DOHH2 (cell line): ENCODE results near the gene CBARP.

Experiments
- H3F3A ChIP-seq: fragments of 200-600 bp; sonication (generic), shearing (Covaris generic); 2 replicates; pipeline ENCODE4 v1.6.0; 2016; ENCODE audit warnings: antibody characterized with exemption, mild to moderate bottlenecking; ENCODE audit not compliant: control insufficient read depth, insufficient read depth
- H3K27ac ChIP-seq: fragments of 200-600 bp; sonication (generic); 2 replicates; pipeline ENCODE4 v1.5.1; 2014; ENCODE audit warnings: low read depth, mild to moderate bottlenecking, low read length, moderate library complexity
- H3K27me3 ChIP-seq: fragments of 200-600 bp; sonication (generic); 2 replicates; pipeline ENCODE4 v1.6.1; 2014; ENCODE audit warnings: mild to moderate bottlenecking, low read length, mixed read lengths; ENCODE audit not compliant: control insufficient read depth
- H3K36me3 ChIP-seq: fragments of 200-600 bp; sonication (generic); 2 replicates; pipeline ENCODE4 v1.6.1; 2014; ENCODE audit warnings: mild to moderate bottlenecking, low read length, moderate library complexity, mixed read lengths; ENCODE audit not compliant: control insufficient read depth
- H3K4me1 ChIP-seq: fragments of 200-600 bp; sonication (generic); 2 replicates; pipeline ENCODE4 v1.6.1; 2014; ENCODE audit warnings: mild to moderate bottlenecking, low read length, mixed read lengths; ENCODE audit not compliant: control insufficient read depth
- H3K4me2 ChIP-seq: fragments of 200-600 bp; sonication (generic); 2 replicates; pipeline ENCODE4 v1.6.0; 2014; ENCODE audit warnings: mild to moderate bottlenecking, low read length, moderate library complexity
- H3K4me3 ChIP-seq: fragments of 200-600 bp; sonication (generic); 2 replicates; pipeline ENCODE4 v1.5.1; 2014; ENCODE audit warnings: mild to moderate bottlenecking, low read length, mixed read lengths
- H3K79me2 ChIP-seq: fragments of 200-600 bp; sonication (generic); 2 replicates; pipeline ENCODE4 v1.6.1; 2014; ENCODE audit warnings: mild to moderate bottlenecking, low read length, mixed read lengths; ENCODE audit not compliant: control insufficient read depth
- H3K9me2 ChIP-seq: fragments of 200-600 bp; sonication (generic); replicated peaks from 2 replicates; pipeline ENCODE4 v1.6.1; 2014; ENCODE audit warnings: mild to moderate bottlenecking, low read length, mixed read lengths; ENCODE audit not compliant: control insufficient read depth
- H3K9me3 ChIP-seq: fragments of 200-600 bp; sonication (generic); 2 replicates; pipeline ENCODE4 v1.6.1; 2014; ENCODE audit warnings: antibody characterized with exemption, low read length, mixed read lengths; ENCODE audit not compliant: control insufficient read depth, insufficient read depth
- H4K20me1 ChIP-seq: fragments of 200-600 bp; sonication (generic); 2 replicates; pipeline ENCODE4 v1.6.0; 2014; ENCODE audit warnings: low read depth, mild to moderate bottlenecking, antibody characterized with exemption, low read length, moderate library complexity; ENCODE audit not compliant: control insufficient read depth, insufficient read depth
- CTCF ChIP-seq: fragments of 200-600 bp; sonication (generic); IDR thresholded peaks from one replicate; pipeline ENCODE4 v1.5.1; 2014; ENCODE audit warnings: antibody characterized with exemption, mild to moderate bottlenecking, low read depth, low read length; ENCODE audit not compliant: poor library complexity, severe bottlenecking
- EZH2phosphoT487 ChIP-seq: fragments of 200-600 bp; sonication (generic); IDR thresholded peaks from 2 replicates; pipeline ENCODE4 v1.6.1; 2017; ENCODE audit warnings: borderline replicate concordance, mild to moderate bottlenecking, antibody characterized with exemption, low read length, moderate library complexity, mixed read lengths

Gene CBARP

GRCh38 chr19:1269478-1270212, 31.8 kb upstream of the CBARP start:
- Histone ChIP-seq H3F3A (peaks cover 59% of the 10 kb centered on the region), H3K9me2 (no peaks in the 10 kb centered on the region), H3K4me2 (peak overlapping the region; percentile 99), H3K9me3 (no peaks in the 10 kb centered on the region), H3K27me3 (no peaks in the 10 kb centered on the region; the same call in 1 of the 2 replicates), H3K4me1 (peaks cover 83% of the 10 kb centered on the region), H3K36me3 (peaks cover 51% of the 10 kb centered on the region), H4K20me1 (peaks cover 19% of the 10 kb centered on the region), H3K79me2 (peaks cover 57% of the 10 kb centered on the region), H3K27ac (peak overlapping the region; percentile 77), H3K4me3 (peak overlapping the region; percentile 97)
- TF ChIP-seq CTCF (no peak), EZH2phosphoT487 (no peak)

- TF ChIP-seq EZH2phosphoT487 (no peak), CTCF (no peak)
- Histone ChIP-seq H3K9me2 (no peaks in the 10 kb centered on the region), H3F3A (peaks cover 62% of the 10 kb centered on the region), H4K20me1 (peaks cover 19% of the 10 kb centered on the region), H3K27ac (peak within 1 kb of the TSS; percentile 77), H3K36me3 (peaks cover 51% of the 10 kb centered on the region), H3K4me2 (peak within 1 kb of the TSS; percentile 99), H3K79me2 (peaks cover 52% of the 10 kb centered on the region), H3K9me3 (no peaks in the 10 kb centered on the region), H3K27me3 (no peaks in the 10 kb centered on the region; the same call in 1 of the 2 replicates), H3K4me1 (peaks cover 83% of the 10 kb centered on the region), H3K4me3 (peak within 1 kb of the TSS; percentile 97)
Observed at GRCh38 chr19:1269065-1269477, 31.3 kb upstream of the CBARP start, which contains the start of gene CIRBP. TSS of gene CIRBP (plus strand) at chr19:1269332. CDS start at chr19:1270934, 1,602 bp downstream.

- Histone ChIP-seq H3K4me3 (peak overlapping the region; percentile 97), H3K9me3 (no peaks in the 10 kb centered on the region), H3K9me2 (no peaks in the 10 kb centered on the region), H3F3A (peaks cover 61% of the 10 kb centered on the region), H3K27ac (peak overlapping the region; percentile 2; the same call in 1 of the 2 replicates), H4K20me1 (peaks cover 19% of the 10 kb centered on the region), H3K79me2 (peaks cover 46% of the 10 kb centered on the region), H3K36me3 (peaks cover 45% of the 10 kb centered on the region), H3K4me1 (peaks cover 87% of the 10 kb centered on the region), H3K27me3 (no peaks in the 10 kb centered on the region; the same call in 1 of the 2 replicates), H3K4me2 (peak overlapping the region; percentile 95)
- no peak for TF ChIP-seq CTCF
- no peak for TF ChIP-seq EZH2phosphoT487
Observed at GRCh38 chr19:1268226-1269064, 30.6 kb upstream of the CBARP start.
